Loucy (cell line): Measurements from ENCODE around the gene MVD.

Experiments
- H2AFZ ChIP-seq: fragments of 200-600 bp; sonication (generic); 2 replicates; pipeline ENCODE4 v1.6.0; 2016; ENCODE audit warnings: antibody characterized with exemption, mild to moderate bottlenecking, low read length, moderate library complexity
- H3F3A ChIP-seq: fragments of 200-600 bp; 2 replicates; pipeline ENCODE4 v1.6.0; 2016; ENCODE audit warnings: antibody characterized with exemption, low read depth, mild to moderate bottlenecking
- H3K27me3 ChIP-seq: fragments of 200-600 bp; sonication (generic); 2 replicates; pipeline ENCODE4 v1.6.1; 2014; ENCODE audit warnings: low read length, mild to moderate bottlenecking; ENCODE audit not compliant: insufficient read depth, poor library complexity, severe bottlenecking
- H3K36me3 ChIP-seq: fragments of 200-600 bp; sonication (generic); 2 replicates; pipeline ENCODE4 v1.6.1; 2016; ENCODE audit warnings: low read length; ENCODE audit not compliant: insufficient read depth
- H3K4me1 ChIP-seq: fragments of 200-600 bp; sonication (generic); 2 replicates; pipeline ENCODE4 v1.5.1; 2014; ENCODE audit warnings: low read length, mild to moderate bottlenecking; ENCODE audit not compliant: insufficient read depth, poor library complexity, severe bottlenecking
- H3K4me2 ChIP-seq: fragments of 200-600 bp; sonication (generic); 2 replicates; pipeline ENCODE4 v1.6.0; 2014; ENCODE audit warnings: antibody characterized with exemption, low read length, low read depth, mild to moderate bottlenecking; ENCODE audit not compliant: poor library complexity, severe bottlenecking
- H3K4me3 ChIP-seq: fragments of 200-600 bp; sonication (generic); 2 replicates; pipeline ENCODE4 v1.5.1; 2014; ENCODE audit warnings: low read length, mild to moderate bottlenecking, mixed read lengths; ENCODE audit not compliant: poor library complexity, severe bottlenecking
- H3K79me2 ChIP-seq: fragments of 200-600 bp; sonication (generic); 2 replicates; pipeline ENCODE4 v1.6.1; 2014; ENCODE audit warnings: low read length; ENCODE audit not compliant: insufficient read depth
- H3K9ac ChIP-seq: fragments of 200-600 bp; sonication (generic); 2 replicates; pipeline ENCODE4 v1.6.0; 2014; ENCODE audit warnings: mild to moderate bottlenecking, low read depth, low read length, moderate library complexity; ENCODE audit not compliant: poor library complexity, severe bottlenecking
- H3K9me2 ChIP-seq: fragments of 200-600 bp; sonication (generic); replicated peaks from 2 replicates; pipeline ENCODE4 v1.6.1; 2016; ENCODE audit warnings: low read depth, low read length, mixed read lengths
- H3K9me3 ChIP-seq: fragments of 200-600 bp; sonication (generic); 2 replicates; pipeline ENCODE4 v1.6.1; 2014; ENCODE audit warnings: mild to moderate bottlenecking, antibody characterized with exemption, low read length, low read depth; ENCODE audit not compliant: insufficient read depth
- H4K20me1 ChIP-seq: fragments of 200-600 bp; sonication (generic); 2 replicates; pipeline ENCODE4 v1.6.0; 2014; ENCODE audit warnings: antibody characterized with exemption, low read length, mild to moderate bottlenecking; ENCODE audit not compliant: insufficient read depth, poor library complexity, severe bottlenecking
- EZH2phosphoT487 ChIP-seq: fragments of 200-600 bp; IDR thresholded peaks from 2 replicates; pipeline ENCODE4 v1.6.1; 2018; ENCODE audit warnings: antibody characterized with exemption, mild to moderate bottlenecking, moderate library complexity, borderline replicate concordance
- TF ChIP-seq, protein P1 (sequence below): fragments of 200-600 bp; sonication (generic); conservative IDR thresholded peaks from 2 replicates; pipeline ENCODE4 v1.5.1; 2014; ENCODE audit warnings: mild to moderate bottlenecking, antibody characterized with exemption, low read length

Gene MVD

GRCh38 chr16:88617268-88618031 lies 45.4 kb downstream of the MVD start:
- H3K9me2 ChIP-seq = no peaks in the 10 kb centered on the region
- no peaks in the 10 kb centered on the region for H3K79me2 ChIP-seq
- no peak overlapping the region for H3K4me2 ChIP-seq
- TF ChIP-seq, protein P1, sequence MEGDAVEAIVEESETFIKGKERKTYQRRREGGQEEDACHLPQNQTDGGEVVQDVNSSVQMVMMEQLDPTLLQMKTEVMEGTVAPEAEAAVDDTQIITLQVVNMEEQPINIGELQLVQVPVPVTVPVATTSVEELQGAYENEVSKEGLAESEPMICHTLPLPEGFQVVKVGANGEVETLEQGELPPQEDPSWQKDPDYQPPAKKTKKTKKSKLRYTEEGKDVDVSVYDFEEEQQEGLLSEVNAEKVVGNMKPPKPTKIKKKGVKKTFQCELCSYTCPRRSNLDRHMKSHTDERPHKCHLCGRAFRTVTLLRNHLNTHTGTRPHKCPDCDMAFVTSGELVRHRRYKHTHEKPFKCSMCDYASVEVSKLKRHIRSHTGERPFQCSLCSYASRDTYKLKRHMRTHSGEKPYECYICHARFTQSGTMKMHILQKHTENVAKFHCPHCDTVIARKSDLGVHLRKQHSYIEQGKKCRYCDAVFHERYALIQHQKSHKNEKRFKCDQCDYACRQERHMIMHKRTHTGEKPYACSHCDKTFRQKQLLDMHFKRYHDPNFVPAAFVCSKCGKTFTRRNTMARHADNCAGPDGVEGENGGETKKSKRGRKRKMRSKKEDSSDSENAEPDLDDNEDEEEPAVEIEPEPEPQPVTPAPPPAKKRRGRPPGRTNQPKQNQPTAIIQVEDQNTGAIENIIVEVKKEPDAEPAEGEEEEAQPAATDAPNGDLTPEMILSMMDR = no peak
- no peak for TF ChIP-seq EZH2phosphoT487
- no peaks in the 10 kb centered on the region for H3K4me1 ChIP-seq
- no peak overlapping the region for H3K9ac ChIP-seq
- H2AFZ ChIP-seq = no peak overlapping the region
- H4K20me1 ChIP-seq = no peaks in the 10 kb centered on the region
- H3K4me3 ChIP-seq = no peak overlapping the region
- no peaks in the 10 kb centered on the region for H3F3A ChIP-seq
- H3K36me3 ChIP-seq = peaks cover 6% of the 10 kb centered on the region; the same call in 1 of the 2 replicates
- no peaks in the 10 kb centered on the region for H3K27me3 ChIP-seq
- no peaks in the 10 kb centered on the region for H3K9me3 ChIP-seq

DNA sequence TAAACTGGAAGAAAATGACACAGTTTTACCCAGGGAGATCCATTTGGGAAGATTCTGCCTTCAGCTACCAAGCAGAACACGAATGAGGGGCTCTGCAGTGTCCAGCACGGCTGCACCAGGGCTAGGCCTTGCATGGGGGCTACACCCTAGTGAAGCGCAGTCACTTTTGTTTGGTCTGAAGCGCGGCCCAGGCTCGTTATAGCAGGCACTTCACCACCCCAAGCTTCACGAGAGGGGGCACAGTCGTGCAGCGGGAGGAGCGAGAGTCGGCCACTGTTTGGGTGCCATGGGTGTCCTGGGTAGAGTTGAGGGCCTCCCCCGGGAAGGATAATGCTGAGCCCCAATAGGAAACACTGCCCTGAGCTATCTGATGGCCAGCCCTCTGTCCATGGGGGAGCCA lies 46.2 kb downstream of the MVD start:
- H3K79me2 ChIP-seq = no peaks in the 10 kb centered on the region
- H3K4me2 ChIP-seq = no peak overlapping the region
- H2AFZ ChIP-seq = no peak overlapping the region
- H3K9me3 ChIP-seq = no peaks in the 10 kb centered on the region
- no peaks in the 10 kb centered on the region for H3K9me2 ChIP-seq
- H3F3A ChIP-seq = no peaks in the 10 kb centered on the region
- no peak overlapping the region for H3K4me3 ChIP-seq
- TF ChIP-seq, protein P1 = no peak
- TF ChIP-seq EZH2phosphoT487 = no peak
- H3K4me1 ChIP-seq = no peaks in the 10 kb centered on the region
- no peaks in the 10 kb centered on the region for H4K20me1 ChIP-seq
- H3K36me3 ChIP-seq = peaks cover 3% of the 10 kb centered on the region; the same call in 1 of the 2 replicates
- H3K27me3 ChIP-seq = no peaks in the 10 kb centered on the region
- no peak overlapping the region for H3K9ac ChIP-seq

DNA sequence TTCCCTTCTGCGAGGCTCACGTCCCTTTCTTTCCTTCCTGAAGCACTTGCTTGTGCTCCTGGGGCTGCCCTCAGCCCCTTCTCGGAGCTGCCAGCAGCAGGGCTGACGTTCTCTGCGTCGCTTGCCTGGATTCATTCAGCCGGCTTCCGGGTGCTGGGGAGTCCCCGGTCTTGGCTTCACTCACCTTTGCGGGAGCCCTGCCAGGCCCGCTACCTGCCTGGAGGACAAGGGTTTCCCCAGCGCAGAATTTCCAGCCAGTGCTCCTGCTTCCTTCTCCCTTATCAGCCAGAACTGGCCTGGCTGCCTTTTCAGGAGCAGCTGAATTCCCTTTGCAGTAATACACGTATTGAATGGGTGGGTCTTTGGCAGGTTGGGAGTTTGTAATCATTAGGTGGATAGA lies 46.6 kb downstream of the MVD start:
- Histone ChIP-seq H3K36me3 (peaks cover 3% of the 10 kb centered on the region; the same call in 1 of the 2 replicates), H3K4me2 (no peak overlapping the region), H3K9me2 (no peaks in the 10 kb centered on the region), H3K79me2 (no peaks in the 10 kb centered on the region), H3K4me1 (no peaks in the 10 kb centered on the region), H2AFZ (no peak overlapping the region), H3F3A (no peaks in the 10 kb centered on the region), H4K20me1 (no peaks in the 10 kb centered on the region), H3K27me3 (no peaks in the 10 kb centered on the region), H3K9ac (no peak overlapping the region), H3K4me3 (no peak overlapping the region), H3K9me3 (no peaks in the 10 kb centered on the region)
- no peak for TF ChIP-seq EZH2phosphoT487
- TF ChIP-seq, protein P1 = no peak
